HG02852 (cell line): ENCODE measurements around the gene ARPP21.
A peak's percentile ranks its signal among the peaks of the same experiment; 100 is the strongest.
"Not testable (repeated sequence)": the region's sequence is repeated elsewhere in the genome, so short reads cannot be mapped to it uniquely, and the experiment has no call there.

Source experiments
- ATAC-seq: cut with Tn5 transposase; IDR thresholded peaks from one replicate; pipeline ENCODE4 v1.9.1; 2021; ENCODE audit warnings: mild to moderate bottlenecking, moderate library complexity; ENCODE audit not compliant: unreplicated experiment

Gene ARPP21

GRCh38 chr3:35639254-35640186 lies at the start of gene ARPP21:
Gene ARPP21 (plus strand): TSS chr3:35639525. CDS start chr3:35681752, 42,227 bp downstream.
- ATAC-seq, result no peak

- peak; percentile 75 for ATAC-seq
Measured at GRCh38 chr3:35592589-35593295, 46.6 kb upstream of the ARPP21 start.

GRCh38 chr3:35594739-35595138 lies 44.6 kb upstream of the ARPP21 start:
- no peak for ATAC-seq

GRCh38 chr3:35596335-35596995 lies 42.9 kb upstream of the ARPP21 start:
- ATAC-seq, result no peak

GRCh38 chr3:35597490-35597889 lies 41.8 kb upstream of the ARPP21 start:
- no peak for ATAC-seq

GRCh38 chr3:35598804-35599203 lies 40.5 kb upstream of the ARPP21 start:
- peak; percentile 49 for ATAC-seq

- ATAC-seq, result no peak
Measured at GRCh38 chr3:35601959-35602358, 37.4 kb upstream of the ARPP21 start.

GRCh38 chr3:35602395-35602936 lies 36.9 kb upstream of the ARPP21 start:
- ATAC-seq, result no peak

GRCh38 chr3:35616346-35616745 lies 23.0 kb upstream of the ARPP21 start:
- no peak for ATAC-seq

- ATAC-seq, result no peak
Measured at GRCh38 chr3:35617370-35617769, 22.0 kb upstream of the ARPP21 start.

GRCh38 chr3:35620238-35620637 lies 19.1 kb upstream of the ARPP21 start:
- not testable (repeated sequence) for ATAC-seq

GRCh38 chr3:35624698-35625097 lies 14.6 kb upstream of the ARPP21 start:
- no peak for ATAC-seq

GRCh38 chr3:35633332-35634124 lies 5.8 kb upstream of the ARPP21 start:
- no peak for ATAC-seq

GRCh38 chr3:35635407-35635806 lies 3.9 kb upstream of the ARPP21 start:
- no peak for ATAC-seq

- ATAC-seq, result no peak
Measured at GRCh38 chr3:35635926-35636683, 3.2 kb upstream of the ARPP21 start.

- no peak for ATAC-seq
Measured at GRCh38 chr3:35638251-35638979, 910 bp upstream of the ARPP21 start.

- no peak for ATAC-seq
Measured at GRCh38 chr3:35638980-35639253, 408 bp upstream of the ARPP21 start.

GRCh38 chr3:35640190-35641165 lies 1.2 kb downstream of the ARPP21 start:
- no peak for ATAC-seq
